Smooth muscle cell (in vitro differentiated cells): ENCODE results near the gene WDPCP. TPM values are rescaled to one million over a fixed set of nuclear protein-coding genes. Genes with fewer than 3 reads are reported as not detected.

ENCODE experiments used
- DNase-seq: peaks from one replicate; lab custom pipeline; 2025; ENCODE audit not compliant: unreplicated experiment; lab: John Stamatoyannopoulos, UW
- H2AFZ ChIP-seq: fragments of 200-600 bp; sonication (generic); 2 replicates; pipeline ENCODE4 v1.6.0; 2016; ENCODE audit warnings: antibody characterized with exemption, low read depth, mild to moderate bottlenecking
- H3F3A ChIP-seq: fragments of 200-600 bp; sonication (generic); 2 replicates; pipeline ENCODE4 v1.6.0; 2017; ENCODE audit warnings: antibody characterized with exemption, low read depth
- H3K27ac ChIP-seq: fragments of 200-600 bp; sonication (generic); 2 replicates; pipeline ENCODE4 v1.5.1; 2016; ENCODE audit warnings: low read depth, mild to moderate bottlenecking
- H3K27me3 ChIP-seq: fragments of 200-600 bp; sonication (generic); 2 replicates; pipeline ENCODE4 v1.6.1; 2016; ENCODE audit warnings: low read depth, mild to moderate bottlenecking
- H3K36me3 ChIP-seq: fragments of 200-600 bp; sonication (generic); 2 replicates; pipeline ENCODE4 v1.5.1; 2016; ENCODE audit warnings: low read depth
- H3K4me1 ChIP-seq: fragments of 200-600 bp; sonication (generic); 2 replicates; pipeline ENCODE4 v1.5.1; 2016; ENCODE audit warnings: low read depth
- H3K4me2 ChIP-seq: fragments of 200-600 bp; sonication (generic); 2 replicates; pipeline ENCODE4 v1.6.0; 2016; ENCODE audit warnings: mild to moderate bottlenecking
- H3K4me3 ChIP-seq: fragments of 200-600 bp; sonication (generic); 2 replicates; pipeline ENCODE4 v1.5.1; 2016; ENCODE audit warnings: mild to moderate bottlenecking
- H3K79me2 ChIP-seq: fragments of 200-600 bp; sonication (generic); 2 replicates; pipeline ENCODE4 v1.6.0; 2016; ENCODE audit warnings: low read depth, mild to moderate bottlenecking
- H3K9ac ChIP-seq: fragments of 200-600 bp; sonication (generic); 2 replicates; pipeline ENCODE4 v1.6.0; 2016; ENCODE audit warnings: low read depth
- H3K9me3 ChIP-seq: fragments of 200-600 bp; sonication (generic); replicated peaks from 2 replicates; pipeline ENCODE4 v1.5.1; 2016; ENCODE audit warnings: low read depth
- H4K20me1 ChIP-seq: fragments of 200-600 bp; sonication (generic); 2 replicates; pipeline ENCODE4 v1.6.0; 2016; ENCODE audit warnings: low read depth
- CTCF ChIP-seq: fragments of 200-600 bp; sonication (generic); IDR thresholded peaks from 2 replicates; pipeline ENCODE4 v1.5.1; 2017; ENCODE audit warnings: borderline replicate concordance, mild to moderate bottlenecking, antibody characterized with exemption; ENCODE audit not compliant: insufficient read depth, poor library complexity, severe bottlenecking
- WGBS: methylation state at CpG from one replicate; pipeline ENCODE4 v1.1.7; 2016; ENCODE audit warnings: low lambda C conversion rate; 5-methylcytosine and 5-hydroxymethylcytosine counted together
- polyA plus RNA-seq: library from polyadenylated mRNA; unstranded; fragments of >200 nt; fragmentation: Nextera tagmentation; extraction: Ambion mirVana; gene quantifications from 2 replicates; pipeline ENCODE4 v1.2.1, GENCODE V29; 2016
- total RNA-seq: library from RNA; depleted of rRNA; stranded (reverse); fragments of >200 nt; gene quantifications from 2 replicates; pipeline ENCODE4 v1.2.3, GENCODE V29; 2014

Gene WDPCP
- total and polyA plus RNA-seq, 2 experiments from 2014 or later = 7.5 to 8.1 TPM

GRCh38 chr2:63093502-63093901 is 494.8 kb downstream of the WDPCP start:
- Histone ChIP-seq H3F3A (no peaks in the 10 kb centered on the region), H3K4me1 (peaks cover 14% of the 10 kb centered on the region), H3K27ac (no peak overlapping the region), H3K79me2 (no peaks in the 10 kb centered on the region), H2AFZ (no peak overlapping the region), H3K9me3 (no peaks in the 10 kb centered on the region), H3K27me3 (no peaks in the 10 kb centered on the region), H3K9ac (no peak overlapping the region), H3K36me3 (no peaks in the 10 kb centered on the region), H3K4me2 (no peak overlapping the region), H4K20me1 (no peaks in the 10 kb centered on the region), H3K4me3 (no peak overlapping the region)
- TF ChIP-seq CTCF = no peak
- DNase-seq = no peak
- WGBS = 73% methylated on average over 1 of the region's 1 CpG

GRCh38 chr2:63092857-63093256 is 495.4 kb downstream of the WDPCP start:
- H3F3A ChIP-seq = no peaks in the 10 kb centered on the region
- H3K4me1 ChIP-seq = peaks cover 14% of the 10 kb centered on the region
- H3K9ac ChIP-seq = no peak overlapping the region
- no peak for TF ChIP-seq CTCF
- H3K79me2 ChIP-seq = no peaks in the 10 kb centered on the region
- H3K27me3 ChIP-seq = no peaks in the 10 kb centered on the region
- H3K4me2 ChIP-seq = no peak overlapping the region
- no peak overlapping the region for H2AFZ ChIP-seq
- H3K4me3 ChIP-seq = no peak overlapping the region
- no peaks in the 10 kb centered on the region for H4K20me1 ChIP-seq
- no peaks in the 10 kb centered on the region for H3K36me3 ChIP-seq
- H3K27ac ChIP-seq = no peak overlapping the region
- DNase-seq = no peak
- WGBS = 55% methylated on average over 1 of the region's 1 CpG
- no peaks in the 10 kb centered on the region for H3K9me3 ChIP-seq

- H3K4me3 ChIP-seq = no peak overlapping the region
- no peak overlapping the region for H3K4me2 ChIP-seq
- H3K9ac ChIP-seq = no peak overlapping the region
- 89% methylated on average over 1 of the region's 1 CpG for WGBS
- H3K79me2 ChIP-seq = no peaks in the 10 kb centered on the region
- H3K4me1 ChIP-seq = peaks cover 14% of the 10 kb centered on the region
- H3F3A ChIP-seq = no peaks in the 10 kb centered on the region
- H3K36me3 ChIP-seq = no peaks in the 10 kb centered on the region
- TF ChIP-seq CTCF = no peak
- H3K9me3 ChIP-seq = no peaks in the 10 kb centered on the region
- H3K27me3 ChIP-seq = no peaks in the 10 kb centered on the region
- H3K27ac ChIP-seq = no peak overlapping the region
- no peak overlapping the region for H2AFZ ChIP-seq
- no peak for DNase-seq
- no peaks in the 10 kb centered on the region for H4K20me1 ChIP-seq
Measured at GRCh38 chr2:63092401-63092800, 495.9 kb downstream of the WDPCP start.

GRCh38 chr2:63086687-63087086 is 501.6 kb downstream of the WDPCP start:
- Histone ChIP-seq H3K4me3 (no peak overlapping the region), H3K9ac (no peak overlapping the region), H3K4me2 (no peak overlapping the region), H2AFZ (no peak overlapping the region), H3F3A (no peaks in the 10 kb centered on the region), H4K20me1 (no peaks in the 10 kb centered on the region), H3K27me3 (no peaks in the 10 kb centered on the region), H3K27ac (no peak overlapping the region), H3K4me1 (no peaks in the 10 kb centered on the region), H3K79me2 (no peaks in the 10 kb centered on the region), H3K9me3 (no peaks in the 10 kb centered on the region), H3K36me3 (no peaks in the 10 kb centered on the region)
- TF ChIP-seq CTCF = no peak
- DNase-seq = no peak
- WGBS = 53% methylated on average over 1 of the region's 1 CpG
